Astrocyte (in vitro differentiated cells and primary cell): ENCODE measurements around the gene SARS1.

Experiments used
- CTCF ChIP-seq: IDR thresholded peaks from 2 replicates; pipeline ENCODE4 v1.5.1; 2011; ENCODE audit warnings: low read depth, mild to moderate bottlenecking, inconsistent platforms, low read length, moderate library complexity; ENCODE audit not compliant: insufficient read depth
- EZH2 ChIP-seq: IDR thresholded peaks from 2 replicates; pipeline ENCODE4 v1.6.1; 2012; ENCODE audit warnings: mild to moderate bottlenecking, low read length, inconsistent platforms; ENCODE audit not compliant: insufficient read depth

GRCh38 chr1:109185990-109186732 is 27.6 kb upstream of the SARS1 start:
- TF ChIP-seq EZH2 (no peak), CTCF (no peak)
